Esophagus squamous epithelium (tissue), 5 donors: ENCODE results near the gene NUDT16. TPM values are rescaled to one million over a fixed set of nuclear protein-coding genes. Genes with fewer than 3 reads are reported as not detected.

Experiments
- DNase-seq: peaks from one replicate; lab custom pipeline; 2025; lab: John Stamatoyannopoulos, UW
- H3K27ac ChIP-seq, 4 donors: fragments of 200-600 bp; sonication (generic); one replicate each; pipeline ENCODE4 v1.5.1; 2016 to 2019; ENCODE audit warnings: mild to moderate bottlenecking in 1 of 4
- H3K27me3 ChIP-seq, 4 donors: fragments of 200-600 bp; sonication (generic); 1 replicate in 3 of 4; 2 replicates in 1 of 4; pipeline versions ENCODE4 v1.5.1 to v1.6.0; 2017 to 2021; ENCODE audit warnings: antibody characterized with exemption in 1 of 4
- H3K36me3 ChIP-seq, 3 donors: fragments of 200-600 bp; sonication (generic); one replicate each; pipeline ENCODE4 v1.5.1; 2016 to 2019
- H3K4me1 ChIP-seq, 3 donors: fragments of 200-600 bp; sonication (generic); one replicate each; pipeline ENCODE4 v1.5.1; 2017 to 2019
- H3K4me3 ChIP-seq, 4 donors: fragments of 200-600 bp; sonication (generic); 1 replicate in 3 of 4; 2 replicates in 1 of 4; pipeline ENCODE4 v1.5.1; 2016 to 2019; ENCODE audit warnings: mild to moderate bottlenecking in 2 of 4, moderate library complexity in 1 of 4
- H3K9me3 ChIP-seq, 3 donors: fragments of 200-600 bp; sonication (generic); one replicate each; pipeline ENCODE4 v1.5.1; 2016 to 2019
- POLR2A ChIP-seq, 4 donors: fragments of 450-650 bp; IDR thresholded peaks; one replicate each; pipeline ENCODE4 v1.6.1; 2017; ENCODE audit warnings: antibody characterized with exemption in 4 of 4, mild to moderate bottlenecking in 4 of 4, moderate library complexity in 3 of 4
- WGBS, 2 donors: methylation state at CpG; one replicate each; pipeline ENCODE4 v1.1.5; 2018; 5-methylcytosine and 5-hydroxymethylcytosine counted together
- intact Hi-C: fragments of 100-400 bp; cut with DNase I; formaldehyde crosslinking; loops from one replicate; pipeline ENCODE4 v1.15.0; 2022
- total RNA-seq, 4 donors: library from RNA; depleted of rRNA; stranded (reverse); fragments of >200 nt; gene quantifications; one replicate each; pipeline ENCODE4 v1.1.0, GENCODE V29; 2016
- TF ChIP-seq, protein P1 (sequence below), 6 experiments: fragments of 450-650 bp in 4 of 6; fragments of 200-600 bp in 2 of 6; sonication (generic) in 2 of 6; IDR thresholded peaks; one replicate each; pipeline ENCODE4 v1.5.1; 2016 to 2019; ENCODE audit warnings: antibody characterized with exemption in 6 of 6, mild to moderate bottlenecking in 4 of 6, moderate library complexity in 4 of 6
- donor health status: DM: yes; HTN: yes; CAD: no.

Gene NUDT16
- total RNA-seq, 4 donors from 2014 or later, result 5.5 to 29.0 (median 7.8) TPM

DNA sequence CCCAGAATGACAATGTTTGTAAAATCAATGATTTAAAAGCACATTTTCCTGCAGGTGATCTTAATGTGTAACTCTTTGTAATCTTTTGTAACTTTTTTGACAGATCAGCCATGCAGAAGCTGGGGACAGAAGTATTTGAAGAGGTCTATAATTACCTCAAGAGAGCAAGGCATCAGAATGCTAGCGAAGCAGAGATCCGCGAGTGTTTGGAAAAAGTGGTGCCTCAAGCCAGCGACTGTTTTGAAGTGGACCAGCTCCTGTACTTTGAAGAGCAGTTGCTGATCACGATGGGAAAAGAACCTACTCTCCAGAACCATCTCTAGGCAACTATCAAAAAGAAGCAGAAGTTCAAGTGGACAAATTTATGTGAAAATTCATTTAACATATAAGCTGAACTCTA, 32.1 kb upstream of the NUDT16 start:
- intact Hi-C loops, result no loop called here
- TF ChIP-seq POLR2A (IDR thresholded peaks at IDR 0.05), result no peak
- TF ChIP-seq, protein P1, sequence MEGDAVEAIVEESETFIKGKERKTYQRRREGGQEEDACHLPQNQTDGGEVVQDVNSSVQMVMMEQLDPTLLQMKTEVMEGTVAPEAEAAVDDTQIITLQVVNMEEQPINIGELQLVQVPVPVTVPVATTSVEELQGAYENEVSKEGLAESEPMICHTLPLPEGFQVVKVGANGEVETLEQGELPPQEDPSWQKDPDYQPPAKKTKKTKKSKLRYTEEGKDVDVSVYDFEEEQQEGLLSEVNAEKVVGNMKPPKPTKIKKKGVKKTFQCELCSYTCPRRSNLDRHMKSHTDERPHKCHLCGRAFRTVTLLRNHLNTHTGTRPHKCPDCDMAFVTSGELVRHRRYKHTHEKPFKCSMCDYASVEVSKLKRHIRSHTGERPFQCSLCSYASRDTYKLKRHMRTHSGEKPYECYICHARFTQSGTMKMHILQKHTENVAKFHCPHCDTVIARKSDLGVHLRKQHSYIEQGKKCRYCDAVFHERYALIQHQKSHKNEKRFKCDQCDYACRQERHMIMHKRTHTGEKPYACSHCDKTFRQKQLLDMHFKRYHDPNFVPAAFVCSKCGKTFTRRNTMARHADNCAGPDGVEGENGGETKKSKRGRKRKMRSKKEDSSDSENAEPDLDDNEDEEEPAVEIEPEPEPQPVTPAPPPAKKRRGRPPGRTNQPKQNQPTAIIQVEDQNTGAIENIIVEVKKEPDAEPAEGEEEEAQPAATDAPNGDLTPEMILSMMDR (IDR thresholded peaks at IDR 0.05), result no peak
- Histone ChIP-seq H3K9me3 (no peaks in the 10 kb centered on the region), H3K27ac (no peak overlapping the region), H3K4me1 (peaks cover 0 to 8% (median 0%) of the 10 kb centered on the region in 3 donors), H3K27me3 (peaks cover 0 to 54% (median 0%) of the 10 kb centered on the region in 4 donors), H3K36me3 (no peaks in the 10 kb centered on the region), H3K4me3 (no peak overlapping the region)
- no peak for DNase-seq
- WGBS, 2 donors, result 84 to 94% methylated on average over 4 to 5 of the region's 5 CpGs

- Histone ChIP-seq H3K27me3 (peaks cover 0 to 49% (median 0%) of the 10 kb centered on the region in 4 donors), H3K4me1 (peaks cover 0 to 8% (median 0%) of the 10 kb centered on the region in 3 donors), H3K36me3 (no peaks in the 10 kb centered on the region), H3K27ac (no peak overlapping the region), H3K9me3 (no peaks in the 10 kb centered on the region), H3K4me3 (no peak overlapping the region)
- no peak for DNase-seq
- 20 to 26% methylated on average over 1 to 4 of the region's 4 CpGs for WGBS, 2 donors
- intact Hi-C loops, result no loop called here
- no peak for TF ChIP-seq POLR2A (IDR thresholded peaks at IDR 0.05)
- TF ChIP-seq, protein P1 (IDR thresholded peaks at IDR 0.05), result no peak
Observed at GRCh38 chr3:131349946-131350347, 31.6 kb upstream of the NUDT16 start.

DNA sequence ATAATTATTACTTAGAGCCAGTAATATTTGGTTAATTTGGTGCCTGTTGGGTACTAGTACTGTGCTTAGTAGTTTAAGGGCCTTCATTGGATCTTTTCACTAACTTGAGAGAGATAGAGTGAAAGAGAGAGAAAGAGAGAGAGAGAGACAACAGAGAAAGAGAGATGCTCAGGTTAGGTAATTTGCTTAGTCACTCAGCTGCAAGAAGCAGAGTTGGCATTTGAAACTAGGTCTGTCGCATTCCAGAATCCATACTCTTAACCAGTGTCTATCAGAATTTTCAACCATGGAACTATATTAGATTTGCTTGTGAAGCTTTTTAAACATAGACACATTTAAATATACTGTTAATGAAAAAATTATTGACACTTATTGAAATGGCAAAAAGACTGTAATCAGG, 31.1 kb upstream of the NUDT16 start:
- no peak for DNase-seq
- no peak overlapping the region for H3K27ac ChIP-seq

DNA sequence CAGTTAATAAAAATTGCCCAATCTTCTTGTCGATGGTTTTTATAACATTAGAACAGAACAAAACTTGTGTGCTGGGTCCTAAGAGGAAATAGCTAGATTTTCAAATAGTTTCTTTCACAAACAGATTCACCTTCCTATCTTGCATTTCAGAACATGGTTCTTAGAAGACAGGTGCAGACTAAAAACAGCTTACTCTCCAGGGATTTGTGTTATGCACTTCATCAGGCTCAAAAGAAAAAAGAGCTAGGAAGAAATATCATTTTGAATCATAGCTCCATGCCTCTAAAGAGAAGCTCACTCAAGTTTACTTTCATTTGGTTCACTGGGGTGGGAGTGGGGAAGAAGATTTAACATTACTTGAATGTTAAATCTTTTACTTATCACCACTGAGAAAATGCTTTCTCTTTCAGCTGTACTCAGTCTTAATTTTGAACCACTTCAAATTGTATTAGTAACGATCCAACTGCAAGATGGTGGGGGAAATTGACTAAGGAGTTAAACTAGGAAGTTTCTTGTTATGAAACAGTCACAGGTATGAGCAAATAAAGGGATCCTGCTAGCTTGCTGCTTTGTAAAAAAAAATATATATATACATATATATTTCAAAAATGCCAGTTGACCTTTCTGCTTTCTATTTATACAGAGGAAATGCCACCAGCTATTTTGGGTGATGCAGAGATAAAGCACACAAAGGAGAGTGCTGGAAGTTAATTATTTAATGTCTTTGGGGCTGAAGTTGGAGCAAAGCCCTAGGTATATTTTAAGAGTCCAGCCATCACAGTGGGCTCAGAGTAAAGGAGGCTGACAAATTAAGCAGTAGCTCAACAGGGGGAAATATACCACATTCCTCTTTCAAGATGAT, 28.3 kb upstream of the NUDT16 start:
- 64 to 68% methylated on average over 2 of the region's 2 CpGs for WGBS, 2 donors
- H3K36me3 ChIP-seq, result no peaks in the 10 kb centered on the region
- H3K27ac ChIP-seq, result no peak overlapping the region
- peaks cover 0 to 8% (median 0%) of the 10 kb centered on the region in 3 donors for H3K4me1 ChIP-seq
- DNase-seq, result no peak
- H3K27me3 ChIP-seq, result peaks cover 0 to 45% (median 0%) of the 10 kb centered on the region in 4 donors
- no peak overlapping the region for H3K4me3 ChIP-seq
- intact Hi-C loops, result no loop called here
- TF ChIP-seq, protein P1 (IDR thresholded peaks at IDR 0.05), result no peak
- TF ChIP-seq POLR2A (IDR thresholded peaks at IDR 0.05), result no peak
- no peaks in the 10 kb centered on the region for H3K9me3 ChIP-seq

More for the DNA sequence above, 31.1 kb upstream of the NUDT16 start:
- no peaks in the 10 kb centered on the region for H3K36me3 ChIP-seq
- intact Hi-C loops, result no loop called here
- WGBS, 2 donors, result 82 to 83% methylated on average over 1 of the region's 1 CpG
- no peak overlapping the region for H3K4me3 ChIP-seq
- peaks cover 0 to 8% (median 0%) of the 10 kb centered on the region in 3 donors for H3K4me1 ChIP-seq
- no peak for TF ChIP-seq POLR2A (IDR thresholded peaks at IDR 0.05)
- TF ChIP-seq, protein P1 (IDR thresholded peaks at IDR 0.05), result no peak
- no peaks in the 10 kb centered on the region for H3K9me3 ChIP-seq
- H3K27me3 ChIP-seq, result peaks cover 0 to 48% (median 0%) of the 10 kb centered on the region in 4 donors

- 43 to 53% methylated on average over 2 of the region's 2 CpGs for WGBS, 2 donors
- no peak overlapping the region for H3K4me3 ChIP-seq
- intact Hi-C loops, result no loop called here
Observed at GRCh38 chr3:131353986-131354385, 27.6 kb upstream of the NUDT16 start.

More at GRCh38 chr3:131353986-131354385, 27.6 kb upstream of the NUDT16 start:
- Histone ChIP-seq H3K27ac (no peak overlapping the region), H3K27me3 (peaks cover 0 to 39% (median 0%) of the 10 kb centered on the region in 4 donors), H3K36me3 (no peaks in the 10 kb centered on the region), H3K9me3 (no peaks in the 10 kb centered on the region), H3K4me1 (peaks cover 0 to 8% (median 0%) of the 10 kb centered on the region in 3 donors)
- TF ChIP-seq POLR2A (IDR thresholded peaks at IDR 0.05), result no peak
- TF ChIP-seq, protein P1 (IDR thresholded peaks at IDR 0.05), result no peak
- DNase-seq, result no peak
